ENCODE data around the gene SULF2. TPM values are rescaled to one million over a fixed set of nuclear protein-coding genes. Genes with fewer than 3 reads are reported as not detected.

Gene SULF2
- total RNA-seq, 1 experiment from 2014 or later, result 3.9 TPM

DNA sequence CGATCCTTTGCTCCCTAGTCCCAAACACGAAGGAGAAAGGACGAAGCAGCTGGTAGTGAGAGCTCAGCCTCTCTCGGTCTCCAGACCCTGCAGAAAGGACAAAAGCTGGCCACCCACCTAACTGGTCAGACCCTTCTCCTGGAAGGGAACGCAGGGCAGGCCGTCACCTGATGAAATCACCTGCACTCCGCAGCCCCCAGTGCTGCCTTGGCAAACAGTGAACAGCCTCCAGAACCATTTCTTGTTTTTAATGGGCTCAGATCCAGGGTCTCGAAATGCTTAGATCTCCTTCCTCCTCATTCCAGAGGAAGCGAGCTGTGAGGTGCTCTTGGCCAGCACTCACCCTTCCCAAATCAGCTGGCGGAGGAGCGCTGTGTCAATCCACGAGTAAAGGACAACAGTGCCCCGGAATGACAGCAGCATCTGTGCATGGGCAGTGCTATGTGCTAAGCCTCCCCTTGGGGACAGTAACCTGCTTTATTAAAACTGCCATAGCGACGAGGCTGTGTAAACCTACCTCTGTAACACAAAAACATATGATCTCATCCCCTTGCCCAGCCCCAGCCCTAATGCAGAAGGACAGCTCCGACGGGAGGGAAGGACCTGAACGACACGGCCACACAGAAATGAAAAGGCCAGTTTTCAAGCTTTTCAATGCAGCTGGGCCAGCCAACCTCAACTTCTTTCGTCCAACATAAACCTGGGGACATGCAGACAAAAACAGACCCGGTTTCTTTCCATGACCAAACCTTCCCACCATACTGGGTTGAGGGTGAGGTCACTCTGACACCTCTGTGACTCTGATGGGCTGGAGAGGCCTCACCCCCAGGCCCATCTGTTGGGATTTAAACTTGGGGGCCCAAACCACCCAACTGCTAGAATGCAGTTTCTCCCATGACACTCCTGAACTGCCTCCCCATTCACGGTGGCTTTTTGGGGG, 43.3 kb downstream of the SULF2 start:
- no peak for DNase-seq (ENCODE audit: extremely low read depth, low read depth)

DNA sequence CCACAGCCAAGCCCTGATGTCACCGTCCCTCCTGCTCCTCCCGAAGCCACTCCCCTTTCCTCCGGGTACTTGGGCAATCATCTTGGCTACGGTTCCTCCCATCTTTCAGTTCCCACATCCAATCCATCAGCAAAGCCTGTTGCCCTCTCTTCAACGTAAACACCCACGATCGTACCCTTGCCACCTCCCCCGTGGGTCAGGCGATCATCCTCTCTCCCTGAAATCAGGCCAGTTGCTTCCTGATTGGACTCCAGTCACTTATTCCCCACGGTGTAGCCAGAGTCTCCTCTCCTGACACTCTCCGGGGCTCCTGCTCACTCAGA, 44.5 kb downstream of the SULF2 start:
- peak; percentile 51 for DNase-seq (ENCODE audit: extremely low read depth, low read depth)

GRCh38 chr20:47740121-47740861, 45.0 kb downstream of the SULF2 start:
- no peak for DNase-seq (ENCODE audit: extremely low read depth, low read depth)

GRCh38 chr20:47737923-47738322, 47.4 kb downstream of the SULF2 start:
- no peak for DNase-seq (ENCODE audit: extremely low read depth, low read depth)

DNA sequence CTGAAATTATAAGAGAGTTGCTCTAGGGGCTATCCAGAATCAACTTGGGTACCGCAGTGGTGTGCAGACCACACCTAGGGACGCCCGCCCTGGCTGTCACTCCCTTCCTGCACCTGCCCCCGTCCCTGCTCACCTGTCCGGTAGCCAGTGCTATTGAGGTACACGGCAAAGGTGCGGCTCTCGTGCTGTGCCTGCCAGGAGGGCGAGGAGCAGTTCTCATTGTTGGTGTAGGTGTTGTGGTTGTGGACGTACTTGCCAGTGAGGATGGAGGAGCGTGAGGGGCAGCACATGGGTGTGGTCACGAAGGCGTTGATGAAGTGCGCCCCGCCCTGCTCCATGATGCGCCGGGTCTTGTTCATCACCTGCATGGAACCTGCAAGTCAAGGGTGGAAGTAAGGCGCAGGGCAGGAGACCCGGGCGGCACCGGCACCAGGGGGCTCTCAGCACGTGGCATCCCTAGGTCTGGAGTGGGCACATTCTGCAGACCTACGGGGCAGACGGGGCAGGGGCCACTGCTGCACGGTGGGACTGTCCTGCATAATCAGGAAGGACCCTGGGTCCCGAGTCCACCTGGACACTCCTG, 48.6 kb downstream of the SULF2 start:
- no peak for DNase-seq (ENCODE audit: extremely low read depth, low read depth)

DNA sequence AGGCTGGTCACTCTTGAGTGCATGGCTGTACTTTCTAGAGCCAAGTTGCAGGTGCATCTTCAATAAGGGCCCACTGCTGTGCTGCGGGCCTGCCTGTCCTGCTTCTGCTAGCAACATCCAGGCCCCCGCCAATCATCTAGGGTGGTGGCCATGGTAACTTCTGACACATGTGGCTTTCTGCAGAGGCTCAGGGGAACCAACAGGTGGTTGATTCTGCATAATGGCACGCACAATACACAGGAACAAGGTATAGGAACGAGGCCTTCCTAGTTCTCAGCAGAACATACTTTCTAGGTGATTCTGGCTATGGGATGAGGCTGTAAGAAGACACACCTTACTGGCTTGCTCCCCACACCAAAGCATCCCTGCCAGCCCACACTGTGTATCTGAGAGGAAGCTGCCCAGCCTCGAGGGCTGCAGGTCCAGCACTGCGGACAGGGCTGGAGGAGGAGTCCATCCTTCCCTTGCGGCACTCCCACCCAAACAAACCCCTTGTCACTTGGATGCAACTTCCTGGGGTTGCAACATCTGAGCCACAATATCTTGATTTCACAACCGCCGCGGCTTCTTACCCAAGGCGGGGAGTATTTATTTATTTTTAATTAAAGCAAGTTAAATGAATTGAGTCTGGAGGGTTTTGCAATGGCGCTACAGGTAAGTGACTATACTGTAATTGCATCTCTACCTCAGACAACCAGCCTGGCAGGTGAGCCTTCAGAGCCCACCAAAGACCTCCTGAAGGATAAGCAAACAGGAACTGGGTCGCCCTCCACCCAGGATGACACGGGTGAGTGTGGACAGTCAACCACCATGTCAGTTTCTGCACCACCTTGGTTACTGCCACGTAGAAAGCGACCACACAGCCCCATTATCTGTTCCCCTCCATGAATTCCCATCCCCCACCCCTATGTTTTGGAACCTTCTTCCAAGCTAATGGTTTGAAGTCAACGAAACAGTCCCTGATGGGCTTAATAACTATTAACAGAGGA, 49.6 kb downstream of the SULF2 start:
- DNase-seq (ENCODE audit: extremely low read depth, low read depth), result peak; percentile 39

DNA sequence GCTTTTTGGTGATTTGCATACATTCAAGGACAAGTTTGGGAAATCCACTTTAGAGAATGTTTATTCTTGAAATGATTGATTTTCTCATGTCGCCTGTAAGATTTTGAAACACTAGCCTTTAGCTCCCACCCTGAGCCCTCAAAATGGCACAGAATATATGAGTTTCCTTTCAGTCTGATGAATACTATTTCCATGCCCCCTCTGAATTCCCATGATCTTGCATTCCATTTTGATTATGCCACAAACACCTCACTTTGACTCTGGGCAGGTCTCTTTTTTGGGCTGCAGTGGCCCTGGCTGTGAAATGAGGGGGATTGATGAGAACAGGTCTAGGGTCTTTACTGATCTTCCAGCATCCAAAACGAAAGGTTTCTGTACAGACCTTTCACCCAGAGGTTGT, 50.4 kb downstream of the SULF2 start:
- no peak for DNase-seq (ENCODE audit: extremely low read depth, low read depth)

DNA sequence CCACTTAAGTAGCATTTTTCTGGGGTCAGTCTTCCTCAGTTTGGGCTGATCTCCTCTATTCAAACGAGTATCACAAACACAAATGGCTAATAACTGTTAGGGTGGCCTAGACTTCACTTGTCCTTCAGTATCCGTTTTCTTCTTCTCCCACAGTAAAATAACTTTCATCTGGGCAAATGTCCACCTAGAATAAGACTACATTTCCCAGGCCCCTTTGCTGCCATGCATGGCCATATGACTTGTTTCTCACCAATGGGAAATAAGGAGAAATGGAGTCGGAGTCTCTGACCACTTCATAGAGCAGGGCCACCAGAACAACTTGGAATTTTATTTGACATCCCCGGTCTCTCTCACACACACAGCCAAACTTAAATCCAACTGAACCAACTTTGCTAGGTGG, 51.4 kb downstream of the SULF2 start:
- DNase-seq (ENCODE audit: extremely low read depth, low read depth), result no peak

GRCh38 chr20:47730744-47731143, 54.5 kb downstream of the SULF2 start:
- DNase-seq (ENCODE audit: extremely low read depth, low read depth), result no peak

DNA sequence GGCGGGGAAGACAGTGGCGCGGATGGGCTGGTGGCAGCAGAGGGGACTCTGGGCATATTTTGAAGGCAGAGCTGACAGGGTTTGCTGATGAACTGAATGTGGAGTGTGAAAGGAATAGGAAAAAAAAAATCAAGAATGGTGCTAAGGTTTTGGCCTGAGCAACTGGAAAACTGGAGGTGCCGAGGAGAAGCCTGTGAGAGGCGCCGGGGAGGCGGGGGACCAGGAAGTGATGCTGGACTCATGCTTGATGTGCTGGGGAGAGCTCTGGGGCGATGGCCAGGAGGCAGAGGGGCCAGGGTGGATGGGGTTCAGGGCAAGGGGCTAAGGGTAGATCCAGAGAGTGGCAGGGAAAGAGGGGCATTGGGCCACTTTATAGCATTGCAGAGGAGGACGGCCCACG, 55.8 kb downstream of the SULF2 start:
- no peak for DNase-seq (ENCODE audit: extremely low read depth, low read depth)

- no peak for DNase-seq (ENCODE audit: extremely low read depth, low read depth)
These were observed 57.3 kb downstream of the SULF2 start for GRCh38 chr20:47727909-47728361.

DNA sequence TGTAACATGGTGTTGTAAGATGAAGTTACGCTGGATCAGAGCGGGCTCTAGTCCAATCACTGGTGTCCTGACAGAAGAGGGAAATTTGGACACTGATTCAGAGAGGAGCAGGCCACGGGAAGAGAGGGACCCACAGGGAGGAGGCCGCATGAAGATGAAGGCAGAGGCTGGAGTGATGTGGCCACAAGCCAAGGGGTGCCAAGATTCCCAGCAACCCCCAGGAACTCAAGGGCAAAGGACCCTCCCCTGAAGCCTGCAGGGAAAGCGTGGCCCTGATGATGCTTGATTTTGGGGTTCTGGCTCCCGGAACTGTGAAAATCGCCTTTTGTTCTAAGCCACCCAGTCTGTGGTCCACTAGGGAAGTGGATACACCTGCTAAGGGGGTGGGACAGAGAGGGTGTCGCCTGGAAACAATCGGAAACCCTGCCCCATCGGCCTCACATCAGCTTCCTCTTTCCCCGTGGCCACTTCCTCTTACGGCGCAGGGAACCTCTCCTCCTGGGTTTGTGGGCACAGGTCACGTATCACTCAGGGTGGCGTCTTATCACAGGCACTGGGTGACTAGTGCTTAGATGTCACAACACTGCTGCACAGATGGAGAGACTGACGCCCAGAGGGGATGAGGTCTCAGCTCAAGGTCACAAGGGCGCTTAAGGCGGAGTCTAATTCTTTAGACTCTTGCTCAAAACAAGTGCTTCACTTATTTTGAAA, 58.0 kb downstream of the SULF2 start:
- DNase-seq (ENCODE audit: extremely low read depth, low read depth), result no peak

GRCh38 chr20:47726632-47727031, 58.6 kb downstream of the SULF2 start:
- DNase-seq (ENCODE audit: extremely low read depth, low read depth), result no peak

DNA sequence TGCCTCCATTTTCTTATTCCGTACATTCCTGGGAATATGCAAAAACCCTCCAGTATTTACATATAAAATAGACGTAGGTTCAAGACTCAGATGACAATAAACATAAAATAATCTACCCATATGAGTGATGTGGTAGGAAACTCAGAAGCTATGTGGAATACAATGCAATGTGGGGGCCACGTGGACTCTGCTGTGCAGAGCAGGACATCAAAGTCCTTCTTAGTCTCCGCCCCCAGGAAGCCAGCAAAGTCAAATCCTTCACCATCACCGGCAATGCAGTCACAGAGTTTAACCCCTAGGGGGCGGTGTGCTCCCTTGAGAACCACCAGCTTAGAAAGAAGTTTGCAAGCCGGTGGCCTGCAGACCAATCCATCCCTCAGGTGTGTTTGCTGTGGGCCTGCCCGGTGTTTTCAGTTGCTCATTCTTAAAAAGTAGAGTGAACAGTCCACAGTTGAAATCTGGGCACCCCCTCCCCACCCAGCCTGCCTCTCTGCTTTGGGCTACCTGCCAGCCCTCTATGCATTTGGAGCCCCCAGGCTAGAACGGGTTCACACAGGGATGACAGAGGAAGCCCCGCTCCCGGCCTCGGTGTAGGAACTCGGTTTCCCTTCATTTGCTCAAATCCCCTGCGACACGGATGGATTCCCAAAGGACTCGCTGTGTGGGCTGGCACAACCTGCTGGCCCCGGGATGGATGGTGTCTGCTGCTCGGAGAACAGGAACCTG, 59.9 kb downstream of the SULF2 start:
- DNase-seq (ENCODE audit: extremely low read depth, low read depth), result peak; percentile 74

- no peak for DNase-seq (ENCODE audit: extremely low read depth, low read depth)
These were observed 60.4 kb downstream of the SULF2 start for GRCh38 chr20:47724910-47725247.

- DNase-seq (ENCODE audit: extremely low read depth, low read depth), result no peak
These were observed 60.9 kb downstream of the SULF2 start for GRCh38 chr20:47724396-47724795.

DNA sequence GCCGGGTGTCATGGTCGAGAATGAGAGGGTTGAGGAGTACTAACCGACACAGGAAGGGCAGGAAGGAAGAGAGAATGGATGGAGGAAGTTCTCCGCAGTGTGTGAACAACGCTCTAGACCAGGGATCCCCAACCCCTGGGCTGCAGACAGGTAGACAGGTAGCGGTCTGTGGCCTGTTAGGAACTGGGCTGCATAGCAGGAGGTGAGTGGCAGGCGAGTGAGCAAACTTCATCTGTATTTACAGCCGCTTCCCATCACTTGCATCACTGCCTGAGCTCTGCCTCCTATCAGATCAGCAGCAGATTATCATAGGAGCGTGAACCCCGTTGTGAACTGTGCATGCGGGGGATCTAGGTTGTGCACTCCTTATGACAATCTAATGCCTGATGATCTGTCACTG, 62.0 kb downstream of the SULF2 start:
- DNase-seq (ENCODE audit: extremely low read depth, low read depth), result no peak

DNA sequence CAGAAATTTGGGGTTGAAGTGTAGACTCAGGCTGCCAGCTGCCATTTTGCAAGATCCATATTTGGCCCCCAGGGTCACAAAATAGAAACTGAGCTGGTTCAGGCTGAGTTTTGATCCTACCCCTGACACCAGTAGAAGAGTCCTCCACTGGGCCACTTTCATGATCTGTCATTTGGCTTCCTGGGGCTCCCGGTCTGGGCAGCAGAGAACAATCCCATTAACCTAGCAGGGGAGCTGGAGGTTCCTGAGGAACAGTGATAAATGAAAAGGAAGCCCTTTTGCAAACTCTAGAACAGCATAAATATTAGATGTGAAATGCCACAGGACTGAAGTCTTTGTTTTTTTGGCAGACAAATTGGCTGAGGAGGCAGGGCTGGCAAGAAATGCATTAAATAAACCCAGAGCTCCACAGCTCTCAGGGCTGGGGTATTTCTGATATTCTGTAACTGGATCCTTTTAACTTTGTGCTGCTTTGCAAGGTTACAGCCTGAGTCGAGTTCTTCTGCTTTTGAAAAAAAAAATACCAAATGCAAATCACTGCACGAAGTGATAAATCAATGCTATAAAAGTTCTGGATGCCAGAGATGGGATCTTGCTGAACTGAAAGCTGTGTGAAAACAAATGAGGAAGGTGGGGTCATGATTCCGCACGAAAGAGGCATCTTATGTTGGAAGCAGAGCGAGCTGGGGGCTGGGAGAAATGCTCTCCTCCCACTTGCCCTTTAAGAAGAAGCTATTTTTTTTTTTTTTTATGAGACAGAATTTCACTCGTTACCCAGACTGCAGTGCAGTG, 64.4 kb downstream of the SULF2 start:
- no peak for DNase-seq (ENCODE audit: extremely low read depth, low read depth)
